Measurements from ENCODE around the gene SGIP1. TPM values are rescaled to one million over a fixed set of nuclear protein-coding genes. Genes with fewer than 3 reads are reported as not detected.
A peak's percentile ranks its signal among the peaks of the same experiment; 100 is the strongest.

SGIP1 gene
- total RNA-seq, 6 experiments from 2014 or later: 0.09 to 1.3 (median 1.1) TPM; not detected in 1

DNA sequence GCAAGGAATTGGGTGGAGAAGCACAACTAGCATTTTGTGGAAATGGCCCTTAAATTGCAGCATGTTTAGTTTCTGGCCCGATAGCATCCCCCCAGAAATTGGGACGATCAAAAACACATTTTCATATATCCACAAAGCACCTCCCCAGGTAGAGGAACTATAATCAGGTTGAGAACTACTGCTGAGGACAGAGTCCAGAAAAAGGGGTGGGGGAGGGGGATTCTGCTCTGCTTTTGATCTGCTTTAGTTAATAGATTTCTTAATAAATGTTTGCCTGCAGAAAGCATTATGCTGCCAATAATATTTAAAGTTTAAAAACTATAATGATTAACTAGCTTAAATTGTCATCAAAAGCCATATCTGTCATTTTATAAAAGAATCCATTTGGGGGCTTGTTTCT, 203.9 kb downstream of the SGIP1 start:
- Histone ChIP-seq H3K36me3 (no peaks in the 10 kb centered on the region), H3K27me3 (no peaks in the 10 kb centered on the region), H3K4me1 (peaks cover 0 to 11% (median 4%) of the 10 kb centered on the region in 4 donors), H3K9me3 (no peaks in the 10 kb centered on the region), H3K4me3 (no peak overlapping the region), H3K27ac (no peak overlapping the region)
- peak in 1 of 3 donors; percentile 51 for DNase-seq
- intact Hi-C loops (cut with DNase I): no loop called here
- peak; percentile 82 to 88 (median 86) for ATAC-seq
- TF ChIP-seq, protein P1, sequence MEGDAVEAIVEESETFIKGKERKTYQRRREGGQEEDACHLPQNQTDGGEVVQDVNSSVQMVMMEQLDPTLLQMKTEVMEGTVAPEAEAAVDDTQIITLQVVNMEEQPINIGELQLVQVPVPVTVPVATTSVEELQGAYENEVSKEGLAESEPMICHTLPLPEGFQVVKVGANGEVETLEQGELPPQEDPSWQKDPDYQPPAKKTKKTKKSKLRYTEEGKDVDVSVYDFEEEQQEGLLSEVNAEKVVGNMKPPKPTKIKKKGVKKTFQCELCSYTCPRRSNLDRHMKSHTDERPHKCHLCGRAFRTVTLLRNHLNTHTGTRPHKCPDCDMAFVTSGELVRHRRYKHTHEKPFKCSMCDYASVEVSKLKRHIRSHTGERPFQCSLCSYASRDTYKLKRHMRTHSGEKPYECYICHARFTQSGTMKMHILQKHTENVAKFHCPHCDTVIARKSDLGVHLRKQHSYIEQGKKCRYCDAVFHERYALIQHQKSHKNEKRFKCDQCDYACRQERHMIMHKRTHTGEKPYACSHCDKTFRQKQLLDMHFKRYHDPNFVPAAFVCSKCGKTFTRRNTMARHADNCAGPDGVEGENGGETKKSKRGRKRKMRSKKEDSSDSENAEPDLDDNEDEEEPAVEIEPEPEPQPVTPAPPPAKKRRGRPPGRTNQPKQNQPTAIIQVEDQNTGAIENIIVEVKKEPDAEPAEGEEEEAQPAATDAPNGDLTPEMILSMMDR (IDR thresholded peaks at IDR 0.05): no peak
- TF ChIP-seq POLR2A (IDR thresholded peaks at IDR 0.05): no peak
- 9% methylated on average over 2 of the region's 2 CpGs for whole genome bisulfite sequencing (ENCODE audit: insufficient coverage, low coverage, low lambda C conversion rate, missing lambda C conversion rate)

DNA sequence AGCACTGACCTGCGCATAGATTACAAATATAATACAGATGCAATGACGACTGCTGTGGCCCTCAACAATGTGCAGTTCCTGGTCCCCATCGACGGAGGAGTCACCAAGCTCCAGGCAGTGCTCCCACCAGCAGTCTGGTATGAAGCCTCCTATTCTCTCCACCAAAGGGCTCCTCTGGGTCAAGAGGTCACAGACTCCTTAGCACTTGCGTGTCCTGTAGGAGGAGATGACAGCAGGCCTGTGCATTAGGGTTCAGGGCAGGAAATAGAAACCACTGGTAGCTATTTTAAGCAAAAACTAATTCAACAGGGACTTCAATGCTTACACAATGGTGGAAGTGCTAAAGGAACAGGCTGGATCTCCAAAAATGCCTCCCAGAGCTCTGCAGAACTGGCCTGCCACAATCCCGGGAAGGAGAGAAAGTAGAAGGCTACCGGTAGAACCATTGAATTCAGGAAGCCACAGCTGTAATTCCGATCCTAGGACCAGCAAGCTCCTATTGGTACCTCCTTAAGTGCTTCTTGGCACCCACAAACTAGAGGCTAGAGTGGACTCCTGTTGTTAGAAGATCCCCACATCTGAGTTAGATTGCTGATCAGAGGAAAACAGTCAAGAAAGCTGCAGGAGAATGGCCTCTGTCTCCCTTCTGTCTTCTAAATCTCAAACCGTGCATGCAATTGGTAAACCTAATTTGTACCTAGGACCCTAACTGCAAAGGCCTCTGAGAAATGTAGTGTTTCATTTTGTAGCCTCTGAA, 205.6 kb downstream of the SGIP1 start:
- Histone ChIP-seq H3K27ac (no peak overlapping the region), H3K9me3 (no peaks in the 10 kb centered on the region), H3K4me1 (peaks cover 0 to 11% (median 4%) of the 10 kb centered on the region in 4 donors), H3K4me3 (no peak overlapping the region), H3K36me3 (no peaks in the 10 kb centered on the region), H3K27me3 (no peaks in the 10 kb centered on the region)
- 85% methylated on average over 8 of the region's 9 CpGs for WGBS (ENCODE audit: insufficient coverage, low coverage, low lambda C conversion rate, missing lambda C conversion rate)
- no peak for TF ChIP-seq POLR2A (IDR thresholded peaks at IDR 0.05)
- TF ChIP-seq, protein P1 (IDR thresholded peaks at IDR 0.05): no peak
- no peak for DNase-seq
- intact Hi-C loops (cut with DNase I): no loop called here
- peak in 1 of 4 donors; percentile 16 for ATAC-seq

DNA sequence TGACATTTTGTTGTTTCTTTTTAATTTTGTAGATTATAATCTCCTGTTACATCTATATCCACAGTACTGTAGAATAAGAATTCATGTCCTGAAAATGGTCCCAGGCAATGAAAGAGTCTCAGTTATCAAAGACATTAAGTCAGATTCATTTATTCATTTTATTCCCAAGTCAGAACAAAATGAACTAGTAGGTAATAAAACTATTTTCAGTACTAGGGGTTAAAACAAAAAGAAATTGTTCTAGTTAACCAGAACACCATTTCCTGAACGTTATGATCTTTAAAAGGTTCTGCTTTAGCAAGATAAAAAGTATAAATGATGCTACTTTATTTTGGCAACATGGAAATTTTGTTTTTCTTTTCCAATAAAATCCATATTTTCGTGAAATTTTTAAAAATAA, 211.5 kb downstream of the SGIP1 start:
- no peaks in the 10 kb centered on the region for H3K4me1 ChIP-seq
- ATAC-seq (no peak), DNase-seq (no peak)
- 62% methylated on average over 2 of the region's 2 CpGs for WGBS (ENCODE audit: insufficient coverage, low coverage, low lambda C conversion rate, missing lambda C conversion rate)
- TF ChIP-seq, protein P1 (IDR thresholded peaks at IDR 0.05): no peak
- TF ChIP-seq POLR2A (IDR thresholded peaks at IDR 0.05): no peak
- no peak overlapping the region for H3K27ac ChIP-seq
- H3K4me3 ChIP-seq: no peak overlapping the region
- no peaks in the 10 kb centered on the region for H3K27me3 ChIP-seq
- intact Hi-C loops (cut with DNase I): no loop called here
- H3K9me3 ChIP-seq: no peaks in the 10 kb centered on the region
- H3K36me3 ChIP-seq: no peaks in the 10 kb centered on the region

DNA sequence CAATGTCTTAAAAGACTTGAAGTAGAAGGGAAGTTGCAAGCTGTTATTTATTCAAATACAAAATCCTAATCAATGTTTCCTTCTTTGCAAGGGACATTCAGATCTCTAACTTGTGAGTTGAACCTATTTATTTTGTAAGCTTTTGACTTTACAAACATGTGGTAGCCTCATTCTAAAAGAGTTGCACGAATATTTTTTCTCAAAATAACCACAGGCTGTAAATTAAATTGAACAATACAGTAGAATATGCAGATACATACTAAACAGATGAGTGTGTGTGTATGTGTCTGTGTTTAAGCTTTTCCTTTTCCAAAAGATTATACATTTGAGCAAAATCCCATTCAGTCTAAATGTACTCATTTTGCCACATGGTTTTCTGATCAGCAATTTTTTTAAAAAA, 213.5 kb downstream of the SGIP1 start:
- WGBS (ENCODE audit: insufficient coverage, low coverage, low lambda C conversion rate, missing lambda C conversion rate): 15% methylated on average over 1 of the region's 1 CpG
- DNase-seq: no peak
- no peak for TF ChIP-seq POLR2A (IDR thresholded peaks at IDR 0.05)
- TF ChIP-seq, protein P1 (IDR thresholded peaks at IDR 0.05): no peak
- Histone ChIP-seq H3K27me3 (no peaks in the 10 kb centered on the region), H3K36me3 (no peaks in the 10 kb centered on the region), H3K27ac (no peak overlapping the region), H3K4me1 (peaks cover 0 to 12% (median 5%) of the 10 kb centered on the region in 4 donors), H3K9me3 (no peaks in the 10 kb centered on the region), H3K4me3 (no peak overlapping the region)
- intact Hi-C loops (cut with DNase I): no loop called here
- ATAC-seq: no peak
